HG03064 (cell line): ENCODE measurements around the gene CCDC134.
A peak's percentile ranks its signal among the peaks of the same experiment; 100 is the strongest.

Experiments used
- ATAC-seq: cut with Tn5 transposase; IDR thresholded peaks from one replicate; pipeline ENCODE4 v1.9.1; 2021; ENCODE audit warnings: low read depth; ENCODE audit not compliant: unreplicated experiment

Gene CCDC134

DNA sequence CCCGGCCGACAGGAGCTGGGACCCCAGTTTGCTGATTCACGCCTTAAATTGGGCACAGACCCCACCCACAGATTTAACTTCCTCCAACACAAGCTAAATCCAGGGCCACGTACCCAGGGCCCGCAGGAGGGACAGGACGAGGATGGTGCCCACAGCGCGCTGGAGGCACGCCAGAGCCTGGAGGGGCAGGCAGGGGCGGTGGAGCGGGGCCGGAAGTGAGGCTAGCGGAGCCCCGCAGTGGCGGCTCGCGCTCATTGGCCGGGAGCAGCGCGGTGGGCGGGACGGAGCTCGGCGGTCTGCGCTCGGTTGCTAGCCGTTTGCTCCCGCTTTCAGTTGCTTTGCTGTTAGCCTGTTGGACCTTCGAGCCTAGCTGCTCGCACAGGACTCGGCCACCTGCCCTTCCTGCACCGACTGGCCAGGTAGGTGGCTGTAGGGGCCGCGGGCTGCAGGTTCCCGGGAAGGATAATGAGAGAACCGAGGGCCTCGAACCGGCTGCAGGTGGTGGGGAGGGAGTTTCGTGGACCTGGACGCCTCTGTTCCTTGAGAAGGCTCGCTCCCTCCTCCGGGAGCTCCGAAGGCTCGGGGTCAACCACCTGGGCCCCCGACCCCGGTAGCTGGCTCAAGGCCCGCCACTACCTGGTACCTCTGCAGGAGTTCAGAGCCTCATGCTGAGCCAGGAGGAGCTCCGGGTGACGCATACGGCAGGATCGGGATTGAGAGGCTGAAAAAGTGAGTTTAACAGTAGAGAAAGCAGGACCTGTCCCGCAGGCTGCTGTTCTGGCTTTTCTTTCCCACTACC lies at the start of gene CCDC134:
Gene CCDC134 (plus strand): TSS at position 332 of the 799 bp plus-strand sequence. CDS start 8,212 bp downstream, outside the sequence.
- ATAC-seq, result no peak

DNA sequence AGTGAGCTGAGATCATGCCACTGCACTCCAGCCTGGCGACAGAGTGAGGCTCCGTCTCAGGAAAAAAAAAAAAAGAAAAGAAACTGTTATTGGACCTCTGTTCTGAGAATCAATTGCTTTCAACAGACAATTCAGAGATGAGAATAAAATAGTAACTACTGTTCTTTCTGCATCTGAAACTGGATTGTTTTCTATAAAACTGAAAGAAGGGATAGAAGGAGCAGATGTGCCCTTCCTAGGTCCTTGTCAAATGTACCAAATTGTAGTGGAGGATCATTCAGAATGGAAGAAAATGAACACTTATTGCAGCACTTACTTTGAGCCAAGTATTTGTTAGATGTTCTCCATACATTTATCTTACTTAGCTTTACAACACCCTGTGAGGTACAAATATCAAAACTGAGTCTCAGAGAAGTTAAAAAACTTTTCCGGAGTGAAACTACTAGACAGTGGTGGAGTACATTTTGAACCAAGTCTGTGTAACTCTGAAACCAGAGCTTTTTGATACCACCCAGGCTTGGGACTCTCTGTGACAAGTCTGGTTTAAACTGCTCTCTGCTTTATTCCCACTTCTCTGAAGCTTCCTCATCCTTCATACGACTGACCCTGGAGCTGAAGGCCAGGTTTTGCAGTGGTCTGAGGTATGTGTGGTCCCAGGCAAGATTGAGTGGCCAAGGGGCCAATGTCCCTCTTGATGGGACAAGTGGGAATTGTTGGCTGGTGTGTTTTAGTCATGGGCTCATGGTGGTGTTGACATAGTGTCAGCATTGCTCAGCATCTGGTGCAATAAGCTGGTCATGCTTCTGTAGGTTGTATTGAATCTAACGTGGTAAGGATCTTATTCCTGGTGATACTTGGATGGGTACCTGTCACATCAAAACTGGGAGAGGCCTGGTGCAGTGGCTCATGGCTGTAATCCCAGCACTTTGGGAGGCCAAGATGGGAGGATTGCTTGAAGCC lies 48.2 kb upstream of the CCDC134 start:
- no peak for ATAC-seq

DNA sequence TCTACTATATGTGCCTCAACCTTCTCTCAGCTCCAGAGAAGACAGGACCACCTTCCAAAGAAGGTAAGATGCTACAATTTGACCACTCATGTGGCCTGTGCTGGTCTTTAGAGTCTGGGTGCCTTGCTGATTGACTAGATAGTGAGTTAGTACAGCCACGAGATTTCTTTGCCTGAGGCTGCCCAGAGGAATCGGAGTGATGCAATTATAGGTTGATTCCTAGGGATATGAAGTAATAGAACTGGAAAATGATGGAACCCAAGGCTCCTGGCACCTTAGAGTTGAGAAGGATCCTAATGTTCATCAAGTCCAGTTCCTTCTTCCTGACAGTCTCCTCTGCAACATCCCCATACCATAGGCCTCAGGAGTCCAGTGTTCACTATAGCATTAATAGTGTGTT lies 46.5 kb upstream of the CCDC134 start:
- no peak for ATAC-seq

DNA sequence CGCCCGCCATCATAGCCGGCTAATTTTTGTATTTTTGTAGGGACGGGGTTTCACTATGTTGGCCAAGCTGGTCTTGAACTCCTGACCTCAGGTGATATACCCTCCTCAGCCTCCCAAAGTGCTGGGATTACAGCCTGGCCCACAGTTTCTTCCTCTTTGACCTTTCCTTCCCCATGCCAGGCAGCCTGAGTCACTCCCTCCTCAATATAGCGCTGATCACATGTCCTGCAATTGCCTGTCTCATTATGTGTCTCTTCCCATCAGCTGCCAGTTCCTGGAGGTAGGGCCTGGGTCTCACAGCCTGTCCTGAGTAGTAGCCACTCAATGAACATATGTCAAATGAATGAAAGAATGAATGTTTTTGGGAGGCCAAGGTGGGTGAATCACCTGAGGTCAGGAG lies 43.0 kb upstream of the CCDC134 start:
- no peak for ATAC-seq

DNA sequence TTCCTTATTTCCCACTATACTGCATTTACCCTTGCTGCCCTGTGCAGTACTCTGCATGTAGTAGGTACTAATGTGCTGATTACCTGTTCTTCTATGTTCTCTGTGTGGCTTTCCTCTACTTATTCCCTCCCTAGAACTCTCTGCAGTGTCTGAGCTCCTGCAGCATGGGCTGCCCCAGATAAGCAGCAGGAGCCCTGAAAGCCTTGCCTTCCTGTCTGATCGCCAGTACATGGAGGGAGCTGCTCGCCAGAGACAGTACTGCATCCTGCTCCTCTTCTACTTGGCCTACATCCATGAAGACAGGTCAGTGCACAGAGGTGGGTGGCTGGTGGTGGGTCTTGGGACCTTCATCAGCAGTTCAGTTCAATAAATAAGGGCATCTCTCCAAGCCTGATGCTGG lies 42.2 kb upstream of the CCDC134 start:
- no peak for ATAC-seq

DNA sequence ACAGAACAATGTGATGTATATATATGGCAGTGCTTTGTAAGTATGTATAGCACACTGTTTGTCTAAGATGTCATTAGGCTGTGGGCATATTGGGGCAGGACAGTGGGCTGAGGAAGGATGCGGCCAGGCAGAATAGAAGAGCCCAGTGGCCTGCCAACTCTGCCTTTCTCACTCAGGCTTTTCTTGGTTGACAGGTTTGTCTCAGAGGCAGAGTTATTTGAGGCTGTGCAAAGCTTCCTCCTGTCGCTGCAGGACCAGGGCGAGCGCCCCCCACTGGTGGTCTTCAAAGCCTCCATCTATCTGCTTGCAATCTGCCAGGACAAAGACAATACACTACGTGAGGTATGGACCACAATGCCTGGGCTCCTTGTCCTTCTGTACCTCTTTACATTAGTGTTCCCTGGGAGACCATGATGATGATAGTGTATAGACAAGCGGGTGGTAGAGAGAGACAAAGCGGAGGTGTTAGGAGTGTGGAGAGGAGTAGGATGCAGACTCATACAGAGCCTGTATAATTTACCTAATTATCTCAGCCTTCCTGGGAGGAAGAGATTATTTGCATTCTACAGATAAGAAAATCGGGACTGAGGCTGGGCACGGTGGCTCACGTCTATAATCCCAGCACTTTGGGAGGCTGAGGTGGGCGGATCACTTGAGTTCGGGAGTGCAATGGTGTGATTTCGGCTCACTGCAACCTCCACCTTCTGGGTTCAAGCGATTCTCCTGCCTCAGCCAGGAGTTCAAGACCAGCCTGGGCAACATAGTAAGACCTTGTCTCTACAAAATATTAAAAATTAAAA lies 37.3 kb upstream of the CCDC134 start:
- ATAC-seq, result no peak

DNA sequence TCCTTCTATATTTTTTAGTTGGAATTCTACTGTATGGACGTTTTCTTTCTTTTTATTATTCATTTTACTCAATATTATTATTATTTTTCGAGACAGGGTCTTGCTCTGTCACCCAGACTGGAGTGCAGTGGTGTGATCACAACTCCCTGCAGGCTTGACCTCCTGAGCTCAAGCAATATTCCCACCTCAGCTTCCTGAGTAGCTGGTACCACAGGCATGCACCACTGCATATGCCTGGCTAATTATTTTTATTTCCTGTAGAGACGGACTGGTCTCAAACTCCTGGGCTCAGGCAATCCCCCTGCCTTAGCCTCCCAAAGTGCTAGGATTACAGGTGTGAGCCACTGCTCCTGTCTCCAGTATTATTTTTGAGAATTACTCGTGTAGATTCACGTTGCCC lies 34.0 kb upstream of the CCDC134 start:
- ATAC-seq, result no peak

DNA sequence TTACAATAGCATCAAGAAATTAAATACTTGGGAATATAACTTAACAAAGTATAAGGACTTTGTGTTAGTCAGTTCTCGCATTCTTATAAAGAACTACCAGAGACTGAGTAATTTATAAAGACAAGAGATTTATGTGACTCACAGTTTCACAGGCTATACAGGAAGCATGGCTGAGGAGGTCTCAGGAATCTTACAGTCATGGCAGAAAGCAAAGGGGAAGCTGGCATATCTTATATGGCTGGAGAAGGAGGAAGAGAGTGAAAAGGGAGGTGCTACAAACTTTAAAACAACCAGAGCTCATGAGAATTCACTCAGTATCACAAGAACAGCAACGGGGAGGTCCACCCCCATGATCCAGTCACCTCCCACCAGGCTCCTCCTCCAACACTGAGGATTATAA lies 32.0 kb upstream of the CCDC134 start:
- ATAC-seq, result no peak

DNA sequence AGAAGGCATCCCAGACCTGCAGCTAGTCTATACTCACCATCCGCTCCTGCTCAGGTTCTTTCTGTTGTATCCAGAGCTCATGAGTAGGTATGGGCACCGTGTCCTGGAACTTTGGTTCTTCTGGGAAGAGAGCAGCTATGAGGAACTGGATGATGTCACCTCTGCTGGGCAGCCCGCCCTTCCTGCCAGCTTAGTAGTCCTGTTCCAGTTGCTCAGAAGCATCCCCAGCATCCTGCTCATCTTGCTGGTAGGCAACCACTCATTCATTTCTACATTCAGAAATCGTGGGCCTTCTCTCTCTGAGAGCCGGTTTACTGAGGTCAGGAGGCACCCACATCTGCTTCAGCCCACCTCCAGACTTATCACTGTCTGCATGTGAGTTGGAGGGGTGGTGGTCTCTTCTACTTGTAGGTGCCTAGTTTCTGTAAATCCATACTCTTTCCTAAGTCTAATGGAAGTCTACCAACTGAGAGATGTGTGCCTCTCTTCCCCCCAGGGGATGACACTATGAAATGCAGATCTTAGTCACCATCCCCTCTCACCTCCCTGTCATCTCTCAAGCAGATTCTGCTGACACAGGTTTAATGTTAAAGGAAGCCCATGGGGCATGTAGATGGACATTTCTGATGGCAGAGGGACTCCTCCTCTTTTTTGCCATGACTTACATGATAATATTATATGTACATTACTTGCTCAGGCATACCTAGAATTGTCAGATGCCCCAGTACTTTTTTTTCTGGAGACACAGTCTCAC lies 29.6 kb upstream of the CCDC134 start:
- ATAC-seq, result no peak

DNA sequence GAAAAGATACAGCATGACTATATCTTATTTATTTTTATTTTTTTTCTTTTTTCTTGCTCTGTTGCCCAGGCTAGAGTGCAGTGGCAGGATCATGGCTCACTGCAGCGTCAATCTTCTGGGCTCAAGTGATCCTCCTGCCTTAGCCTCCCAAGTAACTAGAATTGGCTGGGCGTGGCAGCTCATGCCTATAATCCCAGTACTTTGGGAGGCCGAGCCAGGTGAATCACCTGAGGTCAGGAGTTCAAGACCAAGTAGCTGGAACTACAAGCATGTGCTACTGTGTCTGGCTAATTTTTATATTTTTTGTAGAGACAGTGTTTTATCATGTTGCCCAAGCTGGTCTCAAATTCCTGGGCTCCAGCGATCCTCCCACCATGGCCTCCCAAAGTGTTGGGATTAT lies 28.3 kb upstream of the CCDC134 start:
- ATAC-seq, result no peak

DNA sequence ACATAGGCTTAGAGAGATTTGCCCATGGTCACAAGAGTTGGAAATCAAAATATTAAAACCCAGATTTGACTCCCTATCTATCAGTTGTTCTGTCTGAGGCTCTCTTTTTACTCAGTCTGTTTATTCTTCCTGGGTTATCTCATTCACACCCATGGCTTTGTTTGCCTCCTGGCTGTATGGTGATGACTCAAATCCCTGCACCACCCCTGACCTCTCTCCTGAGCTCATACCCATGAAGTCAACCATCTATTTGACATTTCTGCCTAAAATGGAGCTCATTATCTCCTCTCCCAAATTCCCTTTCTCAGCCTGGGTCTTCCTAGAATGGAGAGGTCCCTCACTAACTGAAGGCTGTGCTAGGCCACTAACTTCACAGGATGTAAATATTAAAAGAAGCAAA lies 27.8 kb upstream of the CCDC134 start:
- no peak for ATAC-seq

DNA sequence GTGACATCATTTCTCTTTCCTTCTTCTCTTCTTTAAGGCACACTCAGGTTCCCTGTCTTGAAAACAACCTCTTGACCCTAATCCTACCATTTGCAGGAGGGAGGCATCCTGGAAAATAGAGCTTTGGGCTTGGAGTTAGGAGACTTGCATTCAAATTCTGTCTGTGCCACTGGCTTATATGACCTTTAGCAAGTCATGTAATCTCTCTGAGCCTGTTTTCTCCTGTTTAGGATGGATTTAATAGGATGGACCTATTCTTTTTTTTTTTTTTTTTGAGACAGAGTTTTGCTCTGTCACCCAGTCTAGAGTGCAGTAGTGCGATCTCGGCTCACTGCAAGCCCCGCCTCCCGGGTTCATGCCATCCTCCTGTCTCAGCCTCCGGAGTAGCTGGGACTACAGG lies 25.1 kb upstream of the CCDC134 start:
- ATAC-seq, result no peak

DNA sequence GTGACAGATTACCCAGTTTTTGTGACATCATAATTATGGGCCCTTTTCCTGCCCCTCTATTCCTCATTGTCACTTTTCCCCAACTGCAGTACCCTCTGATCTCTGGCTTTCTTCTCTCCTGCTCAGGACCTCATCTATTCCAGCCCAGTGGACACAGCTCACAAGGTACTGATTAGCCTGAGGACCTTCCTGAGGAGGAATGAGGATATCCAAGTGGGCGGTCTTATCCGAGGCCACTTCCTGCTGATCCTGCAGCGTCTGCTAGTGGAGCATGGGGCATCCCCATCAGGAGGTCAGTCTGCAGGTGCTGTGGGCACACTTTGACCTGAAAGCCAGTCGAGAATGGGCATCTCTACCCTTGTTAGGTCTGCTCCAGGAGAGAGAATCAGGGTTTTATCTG lies 24.5 kb upstream of the CCDC134 start:
- no peak for ATAC-seq

DNA sequence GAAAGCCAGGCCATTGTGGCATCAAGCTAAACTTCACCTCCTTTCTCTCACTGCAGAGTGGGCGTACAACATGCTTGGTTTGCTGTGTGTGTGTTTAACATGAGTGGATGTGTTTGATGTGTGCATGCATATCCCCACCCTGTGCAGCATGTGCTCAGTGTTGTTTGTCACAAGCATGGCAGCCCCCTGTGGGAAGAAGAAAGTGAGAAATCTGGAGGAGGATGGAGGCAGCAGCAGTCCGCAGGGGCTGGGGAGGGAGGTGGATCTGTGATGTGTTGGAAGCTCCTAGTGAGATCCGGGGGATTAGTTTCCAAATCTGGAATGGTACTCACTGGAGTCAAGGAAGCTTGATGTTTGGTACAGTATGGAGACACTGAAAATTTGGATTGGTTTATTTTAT lies 24.1 kb upstream of the CCDC134 start:
- ATAC-seq, result no peak

DNA sequence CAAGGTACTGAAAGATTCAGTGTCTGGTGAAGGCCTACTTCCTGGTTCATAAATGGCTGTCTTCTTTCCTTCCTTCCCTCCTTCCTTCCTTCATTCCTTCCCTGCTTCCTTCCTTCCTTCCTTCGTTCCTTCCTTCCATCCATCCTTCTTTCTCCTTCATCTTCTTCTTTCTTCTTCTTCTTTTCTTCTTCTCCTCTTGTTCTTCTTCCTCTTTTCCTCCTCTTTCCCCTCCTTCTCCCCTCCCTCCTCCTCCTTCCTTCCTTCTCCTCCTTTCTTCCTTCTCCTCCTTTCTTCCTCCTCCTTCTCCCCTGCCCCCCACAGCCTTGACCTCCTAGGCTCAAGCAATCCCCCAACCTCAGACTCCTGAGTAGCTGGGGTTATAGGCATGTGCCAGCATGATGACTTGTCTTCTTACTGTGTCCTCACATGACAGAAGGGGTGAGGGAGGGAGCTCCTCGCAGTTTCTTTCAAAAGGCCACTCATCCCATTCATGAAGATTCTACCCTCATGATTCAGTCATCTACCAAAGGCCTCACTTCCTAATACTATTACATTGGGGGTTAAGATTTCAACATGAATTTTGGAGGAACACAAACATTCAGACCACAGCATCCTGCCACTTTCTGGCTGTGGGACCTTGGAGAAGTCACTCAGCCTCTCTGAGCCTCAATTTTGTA lies 22.6 kb upstream of the CCDC134 start:
- no peak for ATAC-seq

DNA sequence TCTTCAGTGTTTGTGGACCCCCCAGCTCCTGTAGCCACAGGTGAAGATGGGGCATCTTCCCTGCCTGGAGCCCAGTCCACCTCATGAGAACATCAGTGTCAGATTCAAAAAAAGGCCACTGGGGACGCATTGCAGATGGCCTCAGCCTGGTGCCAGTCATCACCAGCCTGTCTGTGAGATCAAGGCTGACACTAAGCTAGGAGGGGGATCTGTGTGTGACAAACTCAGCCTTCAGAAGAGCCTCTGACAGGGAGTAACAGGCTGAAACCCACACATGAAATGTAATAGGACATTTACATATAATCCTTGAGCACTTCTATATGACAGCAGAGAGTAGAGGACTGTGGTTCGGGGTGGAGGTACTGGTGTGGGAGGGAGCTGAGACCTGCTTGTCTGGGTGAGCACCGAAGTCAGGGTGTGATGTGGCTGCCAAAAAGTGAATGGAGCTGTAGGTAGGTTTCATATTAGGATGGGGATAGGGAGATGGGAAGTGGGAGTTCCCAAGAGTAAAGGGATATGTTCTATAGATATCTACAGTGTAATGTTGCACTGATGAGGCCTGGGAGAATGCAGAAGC lies 20.5 kb upstream of the CCDC134 start:
- no peak for ATAC-seq

DNA sequence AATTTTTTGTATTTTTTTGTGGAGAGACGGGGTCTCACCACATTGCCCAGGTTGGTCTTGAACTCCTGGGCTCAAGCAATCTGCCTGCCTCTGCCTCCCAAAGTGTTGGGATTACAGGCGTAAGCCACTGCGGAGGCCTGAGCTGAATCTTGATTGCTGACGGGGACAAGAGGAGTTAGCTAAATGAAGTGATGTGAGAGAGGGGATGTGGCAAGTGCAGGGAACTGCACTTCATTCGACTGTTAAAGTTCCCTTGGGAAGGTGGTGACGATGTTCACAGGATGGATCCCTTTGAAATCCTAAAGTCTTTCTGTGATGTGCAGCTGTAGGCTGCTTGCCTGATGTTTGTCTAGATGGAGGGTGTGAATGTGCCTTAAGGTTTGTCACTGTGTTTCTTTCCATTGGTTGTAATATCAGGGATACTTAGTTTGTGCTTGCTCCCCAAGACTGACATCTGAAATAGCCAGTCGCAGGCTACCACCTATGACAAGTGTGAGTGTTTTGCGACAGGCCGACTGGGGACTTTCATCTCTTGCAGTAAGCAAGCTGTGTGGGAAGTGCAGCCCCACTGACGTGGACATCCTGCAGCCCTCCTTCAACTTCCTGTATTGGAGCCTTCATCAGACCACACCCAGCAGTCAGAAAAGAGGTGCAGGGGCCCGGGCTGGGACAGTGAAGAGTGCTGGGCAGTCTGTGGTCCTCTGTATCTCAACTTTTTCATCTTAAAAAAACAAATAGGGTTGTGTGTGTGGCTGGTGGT lies 19.6 kb upstream of the CCDC134 start:
- peak; percentile 72 for ATAC-seq

DNA sequence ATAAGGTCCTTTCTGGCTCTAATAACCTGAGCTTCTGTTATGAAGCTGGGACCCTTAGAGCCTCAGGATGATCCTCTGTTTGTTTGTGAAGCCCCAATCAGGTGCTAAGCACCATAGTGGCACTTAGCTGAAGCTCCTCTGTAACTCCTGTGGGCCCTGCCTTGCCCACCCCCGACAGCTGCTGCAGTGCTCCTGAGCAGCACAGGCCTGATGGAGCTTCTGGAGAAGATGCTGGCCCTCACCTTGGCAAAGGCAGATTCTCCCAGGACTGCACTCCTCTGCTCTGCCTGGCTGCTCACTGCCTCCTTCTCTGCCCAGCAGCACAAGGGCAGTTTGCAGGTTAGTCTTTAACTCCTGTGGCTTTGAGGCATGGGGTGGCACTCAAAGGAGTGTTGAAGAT lies 19.0 kb upstream of the CCDC134 start:
- no peak for ATAC-seq

DNA sequence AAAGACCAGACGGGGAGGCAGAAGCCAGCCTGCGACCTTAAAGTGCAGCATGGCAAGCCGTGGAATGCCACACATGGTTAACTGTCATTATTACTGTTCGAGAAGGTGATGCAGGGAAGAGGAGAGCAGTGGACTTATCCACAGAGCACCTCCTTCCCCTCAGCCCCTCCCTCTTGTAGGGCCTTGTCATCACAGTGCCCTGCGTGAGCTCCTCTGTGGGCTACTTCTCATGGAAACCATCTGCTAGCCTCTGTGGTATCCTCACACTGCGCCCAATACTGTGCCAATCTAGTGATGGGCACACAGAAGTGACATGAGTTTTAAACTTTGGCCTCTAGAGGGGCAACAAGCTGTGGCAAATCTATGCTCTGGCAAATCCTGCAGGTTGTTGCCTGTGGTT lies 18.2 kb upstream of the CCDC134 start:
- no peak for ATAC-seq
